B cell (primary cell): Measurements from ENCODE around the gene CRYBA2. TPM values are rescaled to one million over a fixed set of nuclear protein-coding genes. Genes with fewer than 3 reads are reported as not detected.
A peak's percentile ranks its signal among the peaks of the same experiment; 100 is the strongest.

Experiments
- ATAC-seq: fragments of 200-7000 bp; cut with Tn5 transposase; one replicate; pipeline ENCODE4 v1.10.0; 2021; ENCODE audit warnings: low read depth, mild to moderate bottlenecking, moderate number of reproducible peaks, moderate library complexity
- CTCF ChIA-PET: fragments of 350-600 bp; sonication (Branson Sonifier 250); formaldehyde crosslinking; loops from one replicate; lab custom pipeline; 2021; ENCODE audit warnings: antibody characterized with exemption, inconsistent platforms; lab: Charles Lee
- POLR2A ChIA-PET: fragments of 350-600 bp; sonication (Branson Sonifier 250); formaldehyde crosslinking; loops from one replicate; lab custom pipeline; 2021; ENCODE audit warnings: antibody characterized with exemption; lab: Charles Lee
- DNase-seq: peaks from one replicate; pipeline ENCODE4 v3.0.0; 2013
- H2AFZ ChIP-seq: 2 replicates; pipeline ENCODE4 v1.6.1; 2012; ENCODE audit warnings: mild to moderate bottlenecking, low read depth, low read length; ENCODE audit not compliant: insufficient read depth, poor library complexity, severe bottlenecking
- H3K27ac ChIP-seq, 2 donors: 1 replicate in 1 of 2; 2 replicates in 1 of 2; pipeline ENCODE4 v1.5.1; 2012 to 2013; ENCODE audit warnings: low read length in 2 of 2, mild to moderate bottlenecking in 2 of 2, moderate library complexity in 1 of 2
- H3K27me3 ChIP-seq, 4 experiments: fragments of 200-600 bp in 1 of 4; sonication (generic) in 1 of 4; replicated peaks in 1 of 4; 1 replicate in 2 of 4; 2 replicates in 2 of 4; pipeline versions ENCODE4 v1.6.1 to v1.7.0; 2013 to 2016; ENCODE audit warnings: low read length in 3 of 4, mild to moderate bottlenecking in 2 of 4, mixed read lengths in 1 of 4, moderate library complexity in 1 of 4; ENCODE audit not compliant: insufficient read depth in 4 of 4, control insufficient read depth in 3 of 4; ENCODE audit errors: control extremely low read depth in 1 of 4
- H3K36me3 ChIP-seq, 2 experiments: replicated peaks in 1 of 2; 1 replicate in 1 of 2; 2 replicates in 1 of 2; pipeline versions ENCODE4 v1.6.1 to v1.7.1; 2013; ENCODE audit warnings: low read length in 1 of 2; ENCODE audit not compliant: insufficient read depth in 2 of 2, control insufficient read depth in 1 of 2; ENCODE audit errors: control extremely low read depth in 1 of 2, extremely low read depth in 1 of 2
- H3K4me1 ChIP-seq, 2 donors: fragments of 200-600 bp in 1 of 2; sonication (generic) in 1 of 2; 1 replicate in 1 of 2; 2 replicates in 1 of 2; pipeline versions ENCODE4 v1.5.1 to v1.6.1; 2013 to 2017; ENCODE audit warnings: low read length in 2 of 2; ENCODE audit not compliant: control insufficient read depth in 2 of 2, insufficient read depth in 2 of 2
- H3K4me2 ChIP-seq: replicated peaks from 2 replicates; pipeline ENCODE3; 2012; ENCODE audit warnings: mild to moderate bottlenecking, low read depth, low read length; ENCODE audit not compliant: poor library complexity, severe bottlenecking
- H3K4me3 ChIP-seq, 5 experiments: fragments of 200-600 bp in 1 of 5; sonication (generic) in 1 of 5; 1 replicate in 3 of 5; 2 replicates in 2 of 5; pipeline versions ENCODE4 v1.5.1 to v1.7.0; 2011 to 2016; ENCODE audit warnings: low read length in 4 of 5, mild to moderate bottlenecking in 4 of 5, low read depth in 2 of 5, control low read depth in 1 of 5, moderate library complexity in 1 of 5; ENCODE audit not compliant: insufficient read depth in 1 of 5; ENCODE audit errors: control extremely low read depth in 1 of 5, extremely low read depth in 1 of 5
- H3K79me2 ChIP-seq: fragments of 200-600 bp; sonication (generic); one replicate; pipeline ENCODE4 v1.6.0; 2016; ENCODE audit warnings: low read length; ENCODE audit not compliant: control insufficient read depth, insufficient read depth
- H3K9ac ChIP-seq: fragments of 200-600 bp; sonication (generic); 2 replicates; pipeline ENCODE4 v1.6.1; 2017; ENCODE audit warnings: mild to moderate bottlenecking, low read length, moderate library complexity
- H3K9me3 ChIP-seq, 3 donors: one replicate each; pipeline versions ENCODE4 v1.6.1 to v1.7.1; 2013; ENCODE audit warnings: low read length in 2 of 3; ENCODE audit not compliant: control insufficient read depth in 2 of 3, insufficient read depth in 1 of 3; ENCODE audit errors: control extremely low read depth in 1 of 3
- H4K20me1 ChIP-seq: 2 replicates; pipeline ENCODE4 v1.6.0; 2012; ENCODE audit warnings: mild to moderate bottlenecking, low read length; ENCODE audit not compliant: insufficient read depth, control insufficient read depth, poor library complexity, severe bottlenecking
- H3K27ac Mint-ChIP-seq: one replicate; pipeline ENCODE4 v1.8.0; 2021; ENCODE audit warnings: mixed read lengths
- H3K27me3 Mint-ChIP-seq: one replicate; pipeline ENCODE4 v1.8.0; 2021; ENCODE audit warnings: mixed read lengths
- H3K4me1 Mint-ChIP-seq: one replicate; pipeline ENCODE4 v1.8.0; 2021; ENCODE audit warnings: mixed read lengths
- H3K4me3 Mint-ChIP-seq: one replicate; pipeline ENCODE4 v1.8.0; 2021; ENCODE audit warnings: mixed read lengths
- H3K9me3 Mint-ChIP-seq: one replicate; pipeline ENCODE4 v1.8.0; 2022; ENCODE audit warnings: mixed read lengths; ENCODE audit not compliant: insufficient read depth
- CTCF ChIP-seq: fragments of 200-600 bp; IDR thresholded peaks from one replicate; pipeline ENCODE4 v1.8.0; 2022; ENCODE audit warnings: antibody characterized with exemption, mild to moderate bottlenecking
- EZH2 ChIP-seq: IDR thresholded peaks from 2 replicates; pipeline ENCODE4 v1.6.1; 2012; ENCODE audit warnings: borderline replicate concordance, low read depth, mild to moderate bottlenecking, moderate library complexity, low read length; ENCODE audit not compliant: insufficient read depth, poor library complexity, severe bottlenecking
- WGBS: methylation state at CpG from one replicate; pipeline ENCODE4 v1.1.5; 2013; ENCODE audit warnings: missing lambda C conversion rate; ENCODE audit not compliant: insufficient coverage; 5-methylcytosine and 5-hydroxymethylcytosine counted together
- intact Hi-C: fragments of 100-400 bp; cut with micrococcal nuclease; formaldehyde crosslinking; loops from one replicate; pipeline ENCODE4 v1.10.0; 2022
- polyA plus RNA-seq: library from polyadenylated mRNA; depleted of rRNA; stranded (reverse); fragments of >200 nt; gene quantifications from 2 replicates; pipeline ENCODE4 v1.2.3, GENCODE V29; 2012
- total RNA-seq, 2 donors: library from RNA; stranded (reverse); fragments of 120-200 nt in 1 of 2; gene quantifications; 1 replicate in 1 of 2; 2 replicates in 1 of 2; pipeline versions ENCODE4 v1.2.3 to v1.2.4, GENCODE V29; 2013 to 2022

Gene CRYBA2
- total and polyA plus RNA-seq, 2 donors (not counting 1 experiment from before 2014, with no cell fraction given) = not detected

DNA sequence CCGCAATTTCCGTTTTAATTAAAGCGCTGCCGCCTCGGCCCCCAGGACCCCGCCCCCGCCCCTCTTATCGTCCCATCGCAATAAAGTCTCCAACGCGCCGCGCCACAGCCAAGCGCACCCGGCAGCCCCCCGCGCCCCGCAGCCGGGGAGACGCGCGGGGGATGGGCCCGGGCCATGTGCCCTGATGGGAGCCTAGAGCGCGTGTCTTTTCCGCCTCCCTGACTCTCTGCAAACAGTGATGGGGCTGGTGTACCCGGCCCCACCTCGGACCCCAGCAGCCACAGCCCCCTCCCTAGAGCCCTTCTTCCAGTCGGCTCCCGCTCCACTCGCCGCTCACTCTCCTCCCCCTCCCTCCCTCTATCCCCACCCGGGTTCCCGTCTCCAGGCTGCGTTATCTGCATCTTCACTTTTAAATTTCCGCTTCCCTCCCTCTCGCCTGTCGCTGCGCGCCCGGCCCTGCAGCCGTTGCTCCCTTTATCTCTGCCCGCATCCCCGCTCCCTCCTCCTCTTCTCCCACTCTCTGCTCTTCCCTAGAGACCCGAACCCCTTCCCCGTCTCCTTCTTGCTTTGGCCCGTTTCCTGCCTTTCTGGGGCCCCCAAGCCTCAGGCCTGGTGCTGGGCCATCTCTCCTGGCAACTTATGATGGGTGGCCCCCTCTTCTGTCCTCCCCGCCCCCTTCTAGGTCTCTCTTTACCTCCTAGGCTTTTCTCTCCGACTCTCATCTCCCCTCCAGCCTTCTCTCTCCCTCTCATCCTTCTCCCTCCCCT, 7.7 kb downstream of the CRYBA2 start:
- intact Hi-C loops = no loop called here

More for the DNA sequence above, 7.7 kb downstream of the CRYBA2 start:
- H3K36me3 ChIP-seq = no peaks in the 10 kb centered on the region
- peaks cover 68% of the 10 kb centered on the region for H3K27me3 Mint-ChIP-seq
- H3K9ac ChIP-seq = no peak overlapping the region
- H3K4me3 ChIP-seq = no peak overlapping the region
- H3K27me3 ChIP-seq = peaks cover 0 to 92% (median 65%) of the 10 kb centered on the region in 4 experiments
- H3K4me2 ChIP-seq = peak overlapping the region; percentile 46
- H3K9me3 Mint-ChIP-seq = no peaks in the 10 kb centered on the region
- TF ChIP-seq CTCF = no peak
- no peak for TF ChIP-seq EZH2
- peaks cover 24% of the 10 kb centered on the region for H3K4me1 Mint-ChIP-seq
- H4K20me1 ChIP-seq = no peaks in the 10 kb centered on the region
- ATAC-seq (no peak), DNase-seq (no peak)
- H3K9me3 ChIP-seq = peaks cover 0 to 46% (median 0%) of the 10 kb centered on the region in 3 donors
- peaks cover 29 to 62% of the 10 kb centered on the region in 2 donors for H3K4me1 ChIP-seq
- no peak overlapping the region for H2AFZ ChIP-seq
- H3K27ac ChIP-seq = no peak overlapping the region
- H3K79me2 ChIP-seq = no peaks in the 10 kb centered on the region
- H3K4me3 Mint-ChIP-seq = no peak overlapping the region
- ChIA-PET CTCF (no interaction called here), POLR2A (no interaction called here)
- 5% methylated on average over 47 of the region's 49 CpGs for WGBS
- no peak overlapping the region for H3K27ac Mint-ChIP-seq
